Measurements from ENCODE around the gene TAF1C. TPM values are rescaled to one million over a fixed set of nuclear protein-coding genes. Genes with fewer than 3 reads are reported as not detected.

The TAF1C gene
- total and polyA plus RNA-seq, 7 donors: 5.4 to 49.0 (median 20.7) TPM

DNA sequence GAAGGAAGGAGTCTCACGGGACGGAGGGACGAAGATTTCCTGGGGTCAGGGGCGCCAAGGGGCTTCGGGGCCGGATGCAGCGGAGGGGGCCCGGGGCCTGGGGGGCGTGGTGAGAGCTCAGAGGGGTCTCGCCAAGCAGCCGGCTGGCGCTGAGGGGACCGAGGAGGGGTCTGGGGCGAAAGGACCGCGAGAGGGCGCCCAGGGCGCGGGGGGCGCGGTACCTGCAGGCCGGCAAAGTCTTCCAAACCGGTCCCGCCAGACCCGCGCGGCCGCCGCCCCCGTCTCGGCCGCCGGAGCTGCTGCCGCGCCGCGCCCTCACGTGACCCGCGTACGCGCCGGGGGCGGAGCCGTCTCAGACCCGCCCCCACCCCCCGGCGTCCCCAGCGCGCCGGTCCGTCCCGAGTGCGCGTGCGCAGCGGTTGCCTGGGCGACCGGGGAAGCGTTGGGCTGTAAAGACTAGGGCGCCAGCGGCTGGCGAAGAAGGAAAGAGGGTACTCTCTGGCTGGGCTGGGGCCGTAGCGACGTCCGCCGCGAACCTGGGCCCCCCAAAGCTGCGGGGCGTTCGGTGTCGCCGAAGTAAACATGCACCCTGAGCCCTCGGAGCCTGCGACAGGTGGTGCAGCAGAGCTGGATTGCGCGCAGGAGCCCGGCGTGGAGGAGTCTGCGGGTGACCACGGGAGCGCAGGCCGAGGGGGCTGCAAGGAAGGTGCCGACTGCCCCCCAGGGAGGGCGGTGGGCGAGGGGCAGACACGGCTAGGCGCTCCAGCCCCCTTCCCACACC, 41.8 kb downstream of the TAF1C start, which contains the start of the genes DNAAF1 and HSDL1:
Gene DNAAF1, plus strand, starts transcription at position 450 of the 781 bp plus-strand sequence. Its CDS starts 133 bp downstream, at position 583.
Gene HSDL1, minus strand, starts transcription at position 319 of the 781 bp plus-strand sequence. CDS start 13,856 bp downstream, outside the sequence.
- H3K9me3 ChIP-seq: no peaks in the 10 kb centered on the region
- TF ChIP-seq POLR2AphosphoS5 (IDR thresholded peaks at IDR 0.05) (peak in 3 of 4 donors; percentile 36 to 44 (median 41)), EP300 (IDR thresholded peaks at IDR 0.05) (no peak)
- H3K27me3 ChIP-seq: no peaks in the 10 kb centered on the region
- peak within 1 kb of the TSS; percentile 97 to 99 (median 98) for H3K4me3 ChIP-seq
- intact Hi-C loops (cut with DNase I): loop anchor here (1.0 to 2.0 kb wide), 2 partner anchors 28 to 42 kb away; partner anchors contain the start of genes MBTPS1 and TAF1C
- peak within 1 kb of the TSS; percentile 75 to 85 (median 80) for H3K27ac ChIP-seq
- WGBS, 2 donors: 1% methylated on average over 89 of the region's 89 CpGs
- H3K36me3 ChIP-seq: no peaks in the 10 kb centered on the region
- peak; percentile 94 for DNase-seq
- peaks cover 0 to 29% (median 17%) of the 10 kb centered on the region in 4 donors for H3K4me1 ChIP-seq

DNA sequence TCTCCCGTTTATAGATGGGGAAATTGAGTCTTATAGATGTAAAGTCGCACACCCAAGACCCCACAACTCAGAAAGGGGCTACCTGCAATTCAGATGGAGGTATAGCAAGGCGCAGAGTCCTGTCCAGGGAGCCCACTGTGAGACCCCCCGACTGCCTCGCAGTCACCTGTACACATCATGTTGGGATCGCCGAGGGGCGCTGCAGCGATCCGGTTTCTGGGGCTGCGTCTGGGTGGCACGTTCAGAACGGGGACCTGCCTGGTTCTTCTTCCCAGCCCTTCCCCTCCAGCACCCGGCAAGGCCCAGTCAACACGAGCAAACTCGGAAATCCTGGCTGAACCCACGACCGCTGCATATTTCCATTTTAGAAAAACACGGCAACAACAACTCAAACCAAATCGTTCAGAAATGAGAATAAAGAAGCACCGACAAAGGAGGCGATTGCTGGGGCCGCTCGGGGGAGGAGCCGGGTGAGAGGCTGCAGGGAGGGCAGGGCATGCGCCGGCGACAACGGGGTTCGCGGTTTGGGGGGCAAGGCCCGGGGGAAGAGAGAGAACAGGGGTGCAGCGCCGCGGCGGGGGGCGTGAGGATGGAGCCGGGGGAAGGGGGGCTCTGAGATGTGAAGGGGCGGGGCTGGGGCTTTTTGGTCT, 42.5 kb downstream of the TAF1C start:
- no peaks in the 10 kb centered on the region for H3K36me3 ChIP-seq
- WGBS, 2 donors: 1% methylated on average over 39 of the region's 39 CpGs
- peaks cover 0 to 29% (median 17%) of the 10 kb centered on the region in 4 donors for H3K4me1 ChIP-seq
- no peaks in the 10 kb centered on the region for H3K27me3 ChIP-seq
- DNase-seq: no peak
- intact Hi-C loops (cut with DNase I): loop anchor here (2.0 kb wide), 1 partner anchor 28 kb away; the partner anchor contains the start of gene MBTPS1
- peak overlapping the region; percentile 75 to 85 (median 80) for H3K27ac ChIP-seq
- H3K4me3 ChIP-seq: peak overlapping the region; percentile 97 to 99 (median 98)
- H3K9me3 ChIP-seq: no peaks in the 10 kb centered on the region
- TF ChIP-seq, protein P1, sequence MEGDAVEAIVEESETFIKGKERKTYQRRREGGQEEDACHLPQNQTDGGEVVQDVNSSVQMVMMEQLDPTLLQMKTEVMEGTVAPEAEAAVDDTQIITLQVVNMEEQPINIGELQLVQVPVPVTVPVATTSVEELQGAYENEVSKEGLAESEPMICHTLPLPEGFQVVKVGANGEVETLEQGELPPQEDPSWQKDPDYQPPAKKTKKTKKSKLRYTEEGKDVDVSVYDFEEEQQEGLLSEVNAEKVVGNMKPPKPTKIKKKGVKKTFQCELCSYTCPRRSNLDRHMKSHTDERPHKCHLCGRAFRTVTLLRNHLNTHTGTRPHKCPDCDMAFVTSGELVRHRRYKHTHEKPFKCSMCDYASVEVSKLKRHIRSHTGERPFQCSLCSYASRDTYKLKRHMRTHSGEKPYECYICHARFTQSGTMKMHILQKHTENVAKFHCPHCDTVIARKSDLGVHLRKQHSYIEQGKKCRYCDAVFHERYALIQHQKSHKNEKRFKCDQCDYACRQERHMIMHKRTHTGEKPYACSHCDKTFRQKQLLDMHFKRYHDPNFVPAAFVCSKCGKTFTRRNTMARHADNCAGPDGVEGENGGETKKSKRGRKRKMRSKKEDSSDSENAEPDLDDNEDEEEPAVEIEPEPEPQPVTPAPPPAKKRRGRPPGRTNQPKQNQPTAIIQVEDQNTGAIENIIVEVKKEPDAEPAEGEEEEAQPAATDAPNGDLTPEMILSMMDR (IDR thresholded peaks at IDR 0.05): no peak

DNA sequence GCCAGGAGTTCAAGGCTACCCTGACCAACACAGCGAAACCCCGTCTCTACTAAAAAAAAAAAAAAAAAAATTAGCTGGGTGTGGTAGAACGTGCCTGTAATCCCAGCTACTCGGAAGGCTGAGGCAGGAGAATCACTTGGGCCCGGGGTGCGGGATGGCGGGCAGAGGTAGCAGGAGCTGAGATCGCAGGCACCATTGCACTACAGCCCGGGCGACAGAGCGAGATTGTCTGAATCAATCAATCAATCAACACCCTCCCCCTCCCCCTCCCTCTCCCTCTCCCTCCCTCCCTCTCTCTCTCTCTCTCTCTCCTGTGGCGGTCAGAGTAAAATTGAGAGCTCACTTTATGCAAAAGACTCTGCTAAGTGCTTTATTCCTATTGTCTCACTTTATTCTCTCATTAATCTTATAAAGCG, 43.1 kb downstream of the TAF1C start:
- no peaks in the 10 kb centered on the region for H3K36me3 ChIP-seq
- no peaks in the 10 kb centered on the region for H3K9me3 ChIP-seq
- intact Hi-C loops (cut with DNase I): loop anchor here (2.0 kb wide), 1 partner anchor 27 kb away; the partner anchor contains the start of gene MBTPS1
- no peak for TF ChIP-seq POLR2AphosphoS5 (IDR thresholded peaks at IDR 0.05)
- TF ChIP-seq, protein P1 (IDR thresholded peaks at IDR 0.05): no peak
- TF ChIP-seq POLR2A (IDR thresholded peaks at IDR 0.05): no peak
- no peak for TF ChIP-seq EP300 (IDR thresholded peaks at IDR 0.05)
- DNase-seq: no peak
- 10 to 43% methylated on average over 13 of the region's 13 CpGs for WGBS, 2 donors
- H3K27me3 ChIP-seq: no peaks in the 10 kb centered on the region
- H3K4me3 ChIP-seq: peak overlapping the region in 3 of 4 donors; percentile 97 to 99 (median 97)
- H3K27ac ChIP-seq: peak overlapping the region in 2 of 4 donors; percentile 82 to 85
- H3K4me1 ChIP-seq: peaks cover 0 to 29% (median 17%) of the 10 kb centered on the region in 4 donors

DNA sequence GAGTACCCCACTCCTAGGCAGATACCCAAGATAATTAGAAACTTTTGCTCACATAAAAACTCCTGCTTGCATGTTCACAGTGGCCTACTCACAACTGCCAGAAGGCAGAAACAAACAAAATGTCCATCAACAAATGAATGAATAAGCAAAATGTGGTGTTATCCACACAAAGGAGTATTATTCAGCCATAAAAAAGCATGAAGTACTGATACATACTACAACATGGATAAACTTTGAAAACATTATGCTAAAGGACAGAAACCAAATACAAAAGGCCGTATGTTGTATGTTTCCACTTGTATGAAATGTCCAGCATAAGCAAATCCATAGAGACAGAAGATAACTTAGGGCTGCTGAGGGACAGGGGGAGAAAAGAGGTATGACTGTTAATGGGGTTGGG, 43.8 kb downstream of the TAF1C start:
- no peaks in the 10 kb centered on the region for H3K27me3 ChIP-seq
- H3K36me3 ChIP-seq: no peaks in the 10 kb centered on the region
- no peaks in the 10 kb centered on the region for H3K9me3 ChIP-seq
- H3K27ac ChIP-seq: no peak overlapping the region
- H3K4me3 ChIP-seq: no peak overlapping the region
- WGBS, 2 donors: 94 to 98% methylated on average over 1 of the region's 1 CpG
- no peak for DNase-seq
- intact Hi-C loops (cut with DNase I): no loop called here
- H3K4me1 ChIP-seq: peaks cover 0 to 29% (median 17%) of the 10 kb centered on the region in 4 donors
- TF ChIP-seq POLR2AphosphoS5 (IDR thresholded peaks at IDR 0.05): no peak
- TF ChIP-seq, protein P1 (IDR thresholded peaks at IDR 0.05): no peak
- TF ChIP-seq EP300 (IDR thresholded peaks at IDR 0.05): no peak
- no peak for TF ChIP-seq POLR2A (IDR thresholded peaks at IDR 0.05)

All from sigmoid colon (tissue), 7 donors.